NT2/D1 (cell line): ENCODE measurements around the gene CAMTA1.

Experiments used
- DNase-seq: peaks from one replicate; pipeline ENCODE4 v3.0.0-alpha.2; 2011; ENCODE audit warnings: low read depth, low spot score
- H3K27me3 ChIP-seq: 2 replicates; pipeline ENCODE4 v1.6.0; 2011; ENCODE audit warnings: mild to moderate bottlenecking; ENCODE audit not compliant: insufficient read length, insufficient read depth
- H3K36me3 ChIP-seq: 2 replicates; pipeline ENCODE4 v1.6.1; 2011; ENCODE audit warnings: mild to moderate bottlenecking, low read length, mixed read lengths; ENCODE audit not compliant: insufficient read depth, insufficient read length
- H3K4me1 ChIP-seq: 2 replicates; pipeline ENCODE4 v1.5.1; 2011; ENCODE audit not compliant: insufficient read depth, insufficient read length
- H3K4me3 ChIP-seq: 2 replicates; pipeline ENCODE4 v1.5.1; 2011; ENCODE audit warnings: low read depth; ENCODE audit not compliant: insufficient read length
- H3K9ac ChIP-seq: 2 replicates; pipeline ENCODE4 v1.6.0; 2011; ENCODE audit warnings: low read depth; ENCODE audit not compliant: insufficient read length
- H3K9me3 ChIP-seq: 2 replicates; pipeline ENCODE4 v1.5.1; 2011; ENCODE audit warnings: mild to moderate bottlenecking, low read length; ENCODE audit not compliant: insufficient read depth
- SUZ12 ChIP-seq: IDR thresholded peaks from 2 replicates; pipeline ENCODE4 v1.6.1; 2011; ENCODE audit not compliant: insufficient read length, insufficient read depth; ENCODE audit errors: extremely low read depth
- YY1 ChIP-seq: IDR thresholded peaks from 2 replicates; pipeline ENCODE4 v1.6.1; 2011; ENCODE audit not compliant: insufficient read length, insufficient read depth
- ZNF274 ChIP-seq: IDR thresholded peaks from 2 replicates; pipeline ENCODE4 v1.6.1; 2011; ENCODE audit warnings: mild to moderate bottlenecking, low read depth, low read length

CAMTA1 gene

GRCh38 chr1:7094509-7094908 lies 309.3 kb downstream of the CAMTA1 start:
- no peaks in the 10 kb centered on the region for H3K27me3 ChIP-seq
- no peak for DNase-seq
- TF ChIP-seq YY1 (no peak), ZNF274 (no peak), SUZ12 (no peak)
- no peaks in the 10 kb centered on the region for H3K36me3 ChIP-seq
- no peak overlapping the region for H3K9ac ChIP-seq
- no peak overlapping the region for H3K4me3 ChIP-seq
- H3K9me3 ChIP-seq = no peaks in the 10 kb centered on the region
- peaks cover 2% of the 10 kb centered on the region for H3K4me1 ChIP-seq

GRCh38 chr1:7095343-7095964 lies 310.2 kb downstream of the CAMTA1 start:
- no peak for DNase-seq
- H3K4me1 ChIP-seq = peaks cover 2% of the 10 kb centered on the region
- no peaks in the 10 kb centered on the region for H3K27me3 ChIP-seq
- H3K4me3 ChIP-seq = no peak overlapping the region
- no peaks in the 10 kb centered on the region for H3K9me3 ChIP-seq
- no peak for TF ChIP-seq YY1
- TF ChIP-seq SUZ12 = no peak
- no peak for TF ChIP-seq ZNF274
- H3K36me3 ChIP-seq = no peaks in the 10 kb centered on the region
- no peak overlapping the region for H3K9ac ChIP-seq

DNA sequence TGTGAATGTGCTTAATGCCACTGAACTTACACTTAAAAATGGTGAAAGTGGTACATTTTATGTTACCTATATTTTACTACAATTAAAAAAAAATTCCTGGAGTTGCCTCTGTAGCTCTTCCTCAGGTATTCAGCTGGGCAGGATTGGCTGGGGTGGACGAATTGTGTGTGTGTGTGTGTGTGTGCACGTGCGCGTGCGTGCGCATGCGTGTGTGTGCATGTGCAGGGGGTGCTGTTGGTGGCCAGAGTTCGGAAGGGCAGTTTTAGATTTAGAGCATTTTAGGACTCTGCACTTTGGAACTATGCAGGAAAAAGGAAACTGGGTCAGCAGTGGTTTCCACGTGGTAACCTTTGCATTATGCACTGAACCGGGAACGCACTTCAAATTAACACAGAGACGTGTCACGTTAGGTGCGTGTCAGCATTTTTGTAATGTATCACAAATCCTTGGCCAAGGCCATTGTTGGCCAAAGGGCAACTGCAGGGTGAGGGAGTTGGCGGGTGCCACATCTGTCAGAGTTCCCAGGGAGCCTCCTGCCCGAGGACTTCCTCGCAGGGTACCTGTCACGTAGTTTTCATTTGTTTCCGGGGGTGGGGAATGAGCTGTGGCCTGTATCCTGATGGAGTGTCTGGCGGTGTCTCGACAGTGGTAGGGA lies 312.8 kb downstream of the CAMTA1 start:
- no peak for DNase-seq
- no peaks in the 10 kb centered on the region for H3K36me3 ChIP-seq
- no peak overlapping the region for H3K4me3 ChIP-seq
- TF ChIP-seq ZNF274 (no peak), YY1 (no peak), SUZ12 (no peak)
- no peaks in the 10 kb centered on the region for H3K4me1 ChIP-seq
- no peak overlapping the region for H3K9ac ChIP-seq
- H3K9me3 ChIP-seq = no peaks in the 10 kb centered on the region
- H3K27me3 ChIP-seq = no peaks in the 10 kb centered on the region

DNA sequence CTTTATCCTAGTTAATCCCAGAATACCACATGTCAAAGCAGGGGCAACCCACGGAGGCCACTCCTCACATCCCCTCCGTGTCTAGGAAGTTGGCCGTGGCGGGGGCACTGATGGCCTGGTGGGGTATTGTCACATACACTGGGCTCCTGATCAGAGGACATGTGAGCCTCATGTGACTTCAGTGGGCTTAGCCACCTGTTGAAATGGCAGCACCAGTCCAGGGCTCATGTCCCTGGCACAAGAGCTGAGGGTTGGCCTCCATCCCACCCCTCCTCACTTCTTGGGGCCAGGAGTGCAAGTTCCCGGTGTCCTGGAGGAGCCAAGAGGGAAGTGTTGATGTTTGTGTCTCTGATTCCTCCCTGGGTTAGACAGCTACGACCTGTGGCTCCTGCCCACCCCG lies 313.4 kb downstream of the CAMTA1 start:
- Histone ChIP-seq H3K36me3 (no peaks in the 10 kb centered on the region), H3K4me3 (no peak overlapping the region), H3K4me1 (no peaks in the 10 kb centered on the region), H3K9ac (no peak overlapping the region), H3K27me3 (no peaks in the 10 kb centered on the region), H3K9me3 (no peaks in the 10 kb centered on the region)
- DNase-seq = no peak
- TF ChIP-seq YY1 = no peak
- TF ChIP-seq ZNF274 = no peak
- no peak for TF ChIP-seq SUZ12

GRCh38 chr1:7100479-7100878 lies 315.2 kb downstream of the CAMTA1 start:
- no peak overlapping the region for H3K9ac ChIP-seq
- H3K27me3 ChIP-seq = no peaks in the 10 kb centered on the region
- no peaks in the 10 kb centered on the region for H3K4me1 ChIP-seq
- TF ChIP-seq ZNF274 = no peak
- no peak for TF ChIP-seq SUZ12
- TF ChIP-seq YY1 = no peak
- no peak overlapping the region for H3K4me3 ChIP-seq
- H3K9me3 ChIP-seq = no peaks in the 10 kb centered on the region
- H3K36me3 ChIP-seq = no peaks in the 10 kb centered on the region
- DNase-seq = no peak

DNA sequence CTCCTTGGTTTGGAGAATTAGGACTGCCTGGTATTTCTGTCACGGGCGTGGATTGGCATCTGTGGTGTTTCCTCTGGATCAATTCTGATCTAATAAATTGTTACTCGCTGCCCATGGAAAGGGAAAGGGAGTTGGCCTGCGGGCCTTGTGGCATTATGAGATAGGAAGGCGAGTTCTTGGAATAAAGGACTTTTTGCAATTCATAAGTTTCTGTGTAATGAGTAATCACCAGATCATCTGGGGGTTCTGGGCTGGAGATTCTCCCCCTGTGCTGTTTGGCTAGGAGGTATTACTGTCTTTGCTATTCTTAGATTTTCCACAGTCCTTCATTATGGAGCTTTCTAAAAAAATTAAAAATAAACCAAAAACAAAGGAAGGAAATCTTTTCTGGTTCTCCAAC lies 315.9 kb downstream of the CAMTA1 start:
- no peaks in the 10 kb centered on the region for H3K27me3 ChIP-seq

DNA sequence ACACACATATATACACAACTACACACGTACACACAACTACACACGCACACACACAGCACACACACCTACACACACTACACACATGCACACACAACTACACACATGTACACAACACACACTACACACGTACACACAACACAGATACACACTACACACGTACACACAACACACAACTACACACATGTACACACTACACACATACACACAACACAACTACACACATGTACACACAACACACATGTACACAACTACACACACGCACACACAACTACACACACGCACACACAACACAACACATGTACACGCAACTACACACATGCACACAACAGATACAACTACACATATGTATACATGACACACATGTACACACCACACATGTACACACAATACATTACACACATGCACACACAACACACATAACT lies 318.1 kb downstream of the CAMTA1 start:
- Histone ChIP-seq H3K9ac (no peak overlapping the region), H3K4me3 (no peak overlapping the region), H3K36me3 (no peaks in the 10 kb centered on the region), H3K9me3 (no peaks in the 10 kb centered on the region), H3K4me1 (no peaks in the 10 kb centered on the region), H3K27me3 (no peaks in the 10 kb centered on the region)
- TF ChIP-seq SUZ12 (no peak), YY1 (no peak), ZNF274 (no peak)
- DNase-seq = no peak

More for the DNA sequence above, 315.9 kb downstream of the CAMTA1 start:
- no peak for DNase-seq
- no peak overlapping the region for H3K9ac ChIP-seq
- no peaks in the 10 kb centered on the region for H3K36me3 ChIP-seq
- no peaks in the 10 kb centered on the region for H3K4me1 ChIP-seq
- no peak for TF ChIP-seq SUZ12
- TF ChIP-seq YY1 = no peak
- no peak for TF ChIP-seq ZNF274
- H3K9me3 ChIP-seq = no peaks in the 10 kb centered on the region
- H3K4me3 ChIP-seq = no peak overlapping the region
